Left renal pelvis (tissue), 4 donors: ENCODE measurements around the gene CD200R1. TPM values are rescaled to one million over a fixed set of nuclear protein-coding genes. Genes with fewer than 3 reads are reported as not detected.
"Not testable (repeated sequence)": the region's sequence is repeated elsewhere in the genome, so short reads cannot be mapped to it uniquely, and the experiment has no call there.

Experiments used
- DNase-seq, 4 donors: peaks; one replicate each; pipeline ENCODE4 v3.0.0-alpha.2; 2013; ENCODE audit warnings: low read depth in 4 of 4, low spot score in 3 of 4
- polyA plus RNA-seq, 4 donors: library from polyadenylated mRNA; unstranded; fragments of 120-200 nt; gene quantifications; one replicate each; pipeline ENCODE4 v1.2.1, GENCODE V29; 2013; ENCODE audit not compliant: insufficient read length in 4 of 4

Gene CD200R1
- polyA plus RNA-seq, 4 donors, result 0.60 to 3.7 (median 1.5) TPM

- DNase-seq, result no peak
Observed at GRCh38 chr3:112976001-112976400, 1.1 kb upstream of the CD200R1 start.

- no peak for DNase-seq
Observed at GRCh38 chr3:112974178-112974517, 755 bp downstream of the CD200R1 start.

- DNase-seq, result no peak
Observed at GRCh38 chr3:112973325-112974177, 1.4 kb downstream of the CD200R1 start.

- DNase-seq, result no peak
Observed at GRCh38 chr3:112972158-112972557, 2.7 kb downstream of the CD200R1 start.

GRCh38 chr3:112967828-112968227 is 7.1 kb downstream of the CD200R1 start:
- DNase-seq, result no peak

GRCh38 chr3:112967425-112967824 is 7.5 kb downstream of the CD200R1 start:
- DNase-seq, result no peak

- no peak for DNase-seq
Observed at GRCh38 chr3:112966633-112967032, 8.3 kb downstream of the CD200R1 start.

- DNase-seq, result no peak
Observed at GRCh38 chr3:112965656-112966055, 9.2 kb downstream of the CD200R1 start.

- DNase-seq, result no peak
Observed at GRCh38 chr3:112963683-112964082, 11.2 kb downstream of the CD200R1 start.

GRCh38 chr3:112958811-112959560 is 15.9 kb downstream of the CD200R1 start:
- no peak for DNase-seq

- DNase-seq, result no peak
Observed at GRCh38 chr3:112956351-112956750, 18.6 kb downstream of the CD200R1 start.

GRCh38 chr3:112948346-112948838 is 26.5 kb downstream of the CD200R1 start:
- no peak for DNase-seq

GRCh38 chr3:112931736-112932521 is 43.0 kb downstream of the CD200R1 start:
- DNase-seq, result no peak

GRCh38 chr3:112930771-112931170 is 44.1 kb downstream of the CD200R1 start:
- no peak for DNase-seq

GRCh38 chr3:112925969-112926368 is 48.9 kb downstream of the CD200R1 start:
- no peak for DNase-seq

GRCh38 chr3:112925560-112925959 is 49.3 kb downstream of the CD200R1 start:
- DNase-seq, result no peak

- DNase-seq, result not testable (repeated sequence)
Observed at GRCh38 chr3:112919541-112919940, 55.4 kb downstream of the CD200R1 start.

GRCh38 chr3:112908252-112908651 is 66.7 kb downstream of the CD200R1 start:
- DNase-seq, result no peak

GRCh38 chr3:112904786-112905185 is 70.1 kb downstream of the CD200R1 start:
- no peak for DNase-seq

- DNase-seq, result no peak
Observed at GRCh38 chr3:112900113-112900512, 74.8 kb downstream of the CD200R1 start.

- DNase-seq, result no peak
Observed at GRCh38 chr3:112897791-112898190, 77.1 kb downstream of the CD200R1 start.
